Measurements from ENCODE around the gene KCNK6.

KCNK6 gene

DNA sequence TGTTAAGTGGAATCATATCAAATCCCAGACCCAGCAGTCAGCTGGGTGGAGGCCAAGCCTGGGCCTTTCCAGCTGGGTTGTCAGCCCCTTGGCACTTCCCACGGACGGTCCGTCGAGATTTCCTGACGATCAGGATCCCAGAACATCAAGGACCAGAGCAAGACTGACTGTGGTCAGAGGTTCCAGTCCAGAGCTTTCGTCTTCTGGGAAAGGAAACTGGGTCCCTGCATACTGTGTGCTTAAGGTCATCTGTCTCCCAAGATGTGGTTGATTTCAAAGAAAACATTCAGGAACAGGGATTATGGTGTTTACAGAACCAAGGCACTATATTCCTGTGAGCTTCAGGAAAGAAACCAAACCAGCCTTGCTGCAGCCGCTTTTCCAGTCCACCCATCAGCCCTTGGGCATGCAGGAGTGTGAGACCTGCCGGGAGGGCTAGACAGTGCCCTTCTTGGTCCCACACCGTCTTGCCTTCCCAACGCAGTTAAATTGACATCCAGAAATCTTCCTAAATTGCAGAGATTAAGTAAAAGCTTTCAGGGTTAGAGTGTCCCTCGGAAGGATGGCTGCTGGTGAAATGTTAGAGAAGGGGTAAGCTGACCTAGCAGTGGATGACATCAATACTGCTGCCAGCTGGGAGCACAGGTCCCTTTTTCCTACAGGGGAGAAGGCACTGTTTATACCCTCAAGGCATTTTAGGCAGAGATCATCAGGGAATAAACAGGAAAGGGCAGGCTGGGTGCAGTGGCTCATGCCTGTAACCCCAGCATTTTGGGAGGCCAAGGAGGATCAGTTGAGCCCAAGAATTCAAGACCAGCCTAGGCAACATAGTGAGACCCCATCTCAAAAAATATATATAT lies 20.6 kb upstream of the KCNK6 start:
- no peak for DNase-seq

DNA sequence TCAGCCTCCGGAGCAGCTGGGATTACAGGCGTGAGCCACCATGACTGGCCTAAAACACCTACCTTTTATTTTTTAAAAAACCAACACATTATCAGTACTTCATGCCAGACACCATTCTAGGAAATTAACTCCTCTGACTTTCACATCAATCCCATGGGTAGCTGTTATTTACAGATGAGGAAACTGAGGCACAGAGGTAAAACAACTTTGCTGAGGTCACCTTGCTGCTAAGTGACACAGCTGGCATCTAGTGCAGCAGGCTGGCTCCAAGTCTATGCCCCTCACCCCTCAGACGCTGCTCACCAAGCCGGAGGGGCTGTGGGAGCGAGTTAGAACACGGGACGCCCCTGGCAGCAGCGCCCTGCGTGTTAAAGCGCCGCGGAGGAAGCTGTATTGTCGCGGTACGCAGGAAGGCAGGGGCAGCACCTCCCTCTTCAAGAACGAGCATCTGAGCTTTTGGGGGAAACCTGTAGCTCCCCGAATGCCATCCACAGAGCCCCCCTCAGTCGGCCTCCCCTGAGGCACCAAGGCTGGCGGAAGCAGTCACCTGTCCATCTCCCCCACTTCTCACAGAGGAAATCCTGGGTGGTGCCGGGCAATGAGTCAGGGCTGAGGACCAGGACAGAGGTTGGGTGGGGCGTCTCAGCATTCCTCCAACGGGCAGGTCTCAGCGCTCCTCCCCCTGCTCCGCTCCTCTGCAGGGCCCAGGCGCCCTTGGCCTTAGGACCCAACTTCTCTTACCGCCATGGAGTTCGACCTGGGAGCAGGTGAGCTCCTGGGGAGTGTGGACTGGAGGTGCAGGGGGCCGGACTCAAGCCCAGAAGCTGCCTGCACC lies 15.9 kb upstream of the KCNK6 start, which contains the start of gene C19orf33:
C19orf33 (plus strand) TSS at position 735 of the 835 bp plus-strand sequence; CDS start at position 746, 11 bp downstream.
- no peak for DNase-seq

DNA sequence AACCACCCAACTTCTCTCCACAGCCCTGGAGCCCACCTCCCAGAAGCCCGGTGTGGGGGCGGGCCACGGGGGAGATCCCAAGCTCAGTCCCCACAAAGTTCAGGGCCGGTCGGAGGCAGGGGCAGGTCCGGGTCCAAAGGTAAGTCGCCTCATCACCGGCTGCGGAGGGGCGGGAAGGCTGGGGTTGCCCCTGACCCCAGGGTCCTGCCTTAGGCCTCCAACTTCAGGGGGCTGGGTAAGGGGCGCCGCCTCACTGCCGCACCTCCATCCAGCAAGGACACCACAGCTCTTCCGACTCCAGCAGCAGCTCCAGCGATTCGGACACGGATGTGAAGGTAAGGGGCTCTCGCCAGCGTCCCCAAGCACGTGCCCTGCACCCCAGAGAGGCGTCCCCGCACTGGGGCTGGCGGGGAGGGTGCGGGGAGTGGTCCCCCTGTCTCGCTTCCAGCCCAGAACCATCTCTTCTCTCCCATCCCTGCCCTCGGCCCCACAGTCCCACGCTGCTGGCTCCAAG lies 15.2 kb upstream of the KCNK6 start:
- DNase-seq = no peak

DNA sequence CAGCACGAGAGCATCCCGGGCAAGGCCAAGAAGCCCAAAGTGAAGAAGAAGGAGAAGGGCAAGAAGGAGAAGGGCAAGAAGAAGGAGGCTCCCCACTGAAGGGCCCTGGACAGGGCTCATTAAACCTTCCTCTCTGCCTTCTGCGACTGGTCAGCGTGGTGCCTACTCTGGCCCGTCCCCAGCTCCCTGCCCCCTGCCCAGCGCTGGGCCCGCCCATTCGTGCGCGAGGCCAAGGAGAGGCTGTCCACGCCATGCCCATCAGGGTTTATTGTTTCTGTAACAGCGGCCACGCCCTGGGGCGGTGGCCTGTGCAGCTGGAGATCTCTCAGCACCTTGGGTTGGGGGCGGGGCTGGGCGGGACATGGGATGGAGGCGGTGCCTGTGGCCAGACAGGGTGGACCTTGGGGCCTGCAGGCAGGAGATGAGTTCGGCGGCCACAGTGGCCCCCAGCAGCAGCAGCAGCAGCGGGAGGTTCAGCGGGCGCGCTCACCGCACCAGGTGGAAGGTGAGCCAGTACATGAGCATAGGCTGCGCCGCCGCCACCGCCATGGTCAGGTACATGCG lies 14.7 kb upstream of the KCNK6 start:
- peak; percentile 23 to 78 (median 36) for DNase-seq

DNA sequence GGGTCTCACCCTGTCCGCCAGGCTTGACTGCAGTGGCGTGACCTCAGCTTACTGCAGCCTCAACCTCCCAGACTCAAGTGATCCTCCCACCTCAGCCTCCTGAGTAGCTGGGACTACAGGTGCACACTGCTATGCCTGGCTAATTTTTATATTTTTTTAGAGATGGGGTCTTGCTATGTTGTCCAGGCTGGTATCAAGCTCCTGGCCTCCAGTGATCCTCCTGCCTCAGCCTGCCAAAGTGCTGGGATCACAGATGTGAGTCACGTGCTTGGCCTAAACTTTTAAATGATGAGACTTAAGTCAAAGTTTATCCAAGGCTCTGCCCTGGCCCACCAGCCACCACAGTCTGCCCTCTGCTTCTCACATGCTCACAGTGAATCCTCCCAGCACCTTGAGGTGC lies 13.4 kb upstream of the KCNK6 start:
- DNase-seq = no peak

DNA sequence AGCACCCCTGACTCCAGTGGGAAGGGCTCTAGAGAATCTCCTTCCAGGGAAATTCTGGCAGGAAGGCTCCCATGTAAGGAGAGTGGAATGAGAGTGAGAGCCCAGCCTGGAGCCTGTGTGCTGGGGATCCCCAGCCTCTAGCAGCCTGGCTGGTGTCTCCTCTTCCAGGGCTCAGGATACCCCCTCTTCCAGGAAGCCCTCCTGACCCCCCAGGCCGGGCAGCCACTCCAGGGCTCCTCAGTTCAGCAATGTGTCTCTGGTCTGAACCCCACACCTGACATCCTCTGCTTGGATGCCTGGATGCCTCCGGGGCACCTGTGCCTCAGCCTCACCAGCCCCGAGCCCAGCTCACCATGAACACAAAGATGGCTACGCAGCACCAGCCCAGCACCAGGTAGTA lies 12.6 kb upstream of the KCNK6 start:
- DNase-seq = no peak

DNA sequence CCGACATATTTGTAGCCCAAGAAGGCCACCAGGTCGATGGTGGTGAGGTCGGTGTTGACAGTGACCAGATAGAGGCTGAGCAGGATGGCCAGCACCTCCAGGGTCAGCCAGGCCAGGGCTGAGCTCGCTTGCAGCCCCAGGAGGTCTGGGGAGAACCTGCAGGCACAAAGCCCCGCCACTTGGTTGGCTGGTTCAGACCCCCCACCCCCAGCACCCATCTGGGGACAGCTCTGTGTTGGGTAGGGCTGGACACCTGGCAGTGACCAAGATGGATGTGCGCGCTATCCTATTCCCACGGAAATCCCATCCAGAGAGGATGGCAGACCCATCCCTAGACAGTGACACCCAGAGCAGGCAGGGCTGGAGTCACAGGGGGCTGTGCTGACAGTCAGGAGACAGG lies 12.0 kb upstream of the KCNK6 start:
- DNase-seq = no peak

DNA sequence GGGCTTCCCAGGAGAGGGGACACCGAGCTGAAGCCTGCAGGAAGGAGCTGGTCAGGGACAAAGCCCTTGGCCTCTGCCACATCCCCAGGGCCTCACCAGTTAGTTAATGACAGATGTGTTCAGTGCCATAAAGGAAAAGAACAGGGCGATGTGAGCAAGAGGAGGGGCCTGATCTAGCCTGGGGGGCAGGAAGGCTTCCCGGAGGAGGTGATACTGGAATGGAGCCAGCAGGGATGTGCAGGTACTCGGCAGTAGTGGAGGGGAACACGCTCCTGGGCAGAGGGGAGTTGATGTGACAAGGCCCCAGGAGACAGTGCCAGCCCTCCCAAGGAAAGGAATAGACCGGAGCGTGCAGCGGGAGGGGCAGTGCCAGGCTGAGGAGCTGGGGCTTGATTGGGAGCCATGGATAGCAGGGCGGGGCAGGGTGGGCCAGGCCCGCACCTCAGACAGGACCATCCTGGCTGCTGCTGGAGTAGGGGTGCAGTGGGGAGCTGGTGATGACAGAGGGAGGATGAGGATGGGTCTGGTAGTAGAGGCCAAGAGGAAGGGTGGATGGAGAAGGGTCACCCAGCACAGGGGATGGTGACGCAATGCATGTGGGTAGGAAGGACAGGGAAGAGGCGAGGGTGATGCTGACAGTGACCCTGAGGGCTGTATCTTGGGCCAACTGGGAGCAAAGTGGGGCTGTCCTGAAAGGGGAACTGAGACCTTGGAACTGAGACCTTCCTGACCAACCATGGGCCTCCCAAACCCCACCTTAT lies 11.5 kb upstream of the KCNK6 start:
- no peak for DNase-seq

DNA sequence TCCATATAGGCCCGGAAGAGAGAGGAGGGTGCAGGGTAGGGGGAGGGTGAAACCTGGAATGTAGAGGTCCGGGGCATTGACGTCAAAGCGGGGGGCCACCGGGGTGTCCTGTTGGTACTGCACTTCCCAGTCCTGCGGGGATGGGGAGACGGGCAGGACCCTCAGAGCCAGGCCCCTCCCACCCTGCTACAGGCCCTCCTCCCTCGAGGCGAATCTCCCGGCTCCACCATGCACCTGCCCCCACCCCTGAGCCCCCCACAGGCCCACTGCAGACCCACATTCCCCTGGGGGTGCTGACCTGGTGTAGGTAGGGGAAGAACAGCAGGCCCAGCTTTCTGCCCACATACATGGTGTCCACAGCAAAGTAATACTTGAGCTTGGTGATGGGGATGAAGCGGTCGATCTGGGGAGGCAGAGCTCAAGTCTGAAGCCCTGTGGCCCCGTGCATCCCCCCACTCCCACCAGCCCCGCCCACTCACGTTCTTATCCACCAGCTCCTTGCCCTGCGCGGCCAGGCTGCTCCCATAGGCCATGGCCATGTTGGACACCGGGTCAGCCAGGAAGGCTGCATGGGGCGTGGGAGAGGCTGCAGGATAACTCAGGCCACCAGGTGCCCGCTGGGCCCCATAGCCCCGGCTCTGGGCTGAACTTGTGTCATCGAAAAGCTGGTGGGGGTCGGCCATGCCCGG lies 10.6 kb upstream of the KCNK6 start:
- no peak for DNase-seq

DNA sequence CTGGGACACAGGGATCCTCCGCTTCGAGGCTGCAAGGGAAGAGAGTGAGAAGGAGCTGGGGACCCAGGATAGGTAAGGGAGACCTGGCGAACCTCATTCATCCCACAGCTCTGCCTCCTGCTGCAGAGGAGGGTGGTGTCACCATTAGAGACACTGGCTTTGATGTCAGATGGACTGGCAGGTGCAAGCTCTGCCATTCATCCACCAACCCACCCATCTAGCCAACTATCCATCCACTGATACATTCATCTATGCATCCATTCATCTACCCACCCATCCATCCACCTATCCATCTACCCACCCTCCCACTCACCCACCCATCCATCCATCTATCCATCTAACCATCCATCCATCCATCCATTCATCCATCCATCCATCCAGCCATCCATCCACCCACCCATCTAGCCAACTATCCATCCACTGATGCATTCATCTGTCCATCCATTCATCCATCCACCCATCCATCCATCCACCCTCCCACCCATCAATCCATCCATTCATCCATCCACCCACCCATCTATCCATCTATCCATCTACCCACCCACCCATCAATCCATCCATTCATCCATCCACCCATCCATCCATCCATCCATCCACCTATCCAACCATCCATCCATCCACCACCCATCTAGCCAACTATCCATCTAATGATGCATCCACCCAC lies 9.9 kb upstream of the KCNK6 start:
- no peak for DNase-seq

DNA sequence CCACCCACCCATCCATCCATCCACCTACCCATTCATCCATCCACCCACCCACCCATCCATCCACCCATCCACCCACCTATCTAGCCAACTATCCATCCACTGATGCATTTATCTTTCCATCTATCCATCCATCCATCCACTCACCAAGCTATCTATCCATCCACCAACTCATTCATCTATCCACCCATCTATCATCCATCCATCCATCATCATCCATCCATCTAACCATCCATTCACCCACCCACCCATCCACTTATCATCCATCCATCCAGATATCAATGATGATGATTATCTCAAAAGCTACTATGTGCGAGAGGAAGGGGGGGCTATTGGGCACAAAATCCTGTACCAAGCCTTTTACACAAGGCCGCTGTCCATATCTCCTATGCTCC lies 9.4 kb upstream of the KCNK6 start:
- DNase-seq = no peak

DNA sequence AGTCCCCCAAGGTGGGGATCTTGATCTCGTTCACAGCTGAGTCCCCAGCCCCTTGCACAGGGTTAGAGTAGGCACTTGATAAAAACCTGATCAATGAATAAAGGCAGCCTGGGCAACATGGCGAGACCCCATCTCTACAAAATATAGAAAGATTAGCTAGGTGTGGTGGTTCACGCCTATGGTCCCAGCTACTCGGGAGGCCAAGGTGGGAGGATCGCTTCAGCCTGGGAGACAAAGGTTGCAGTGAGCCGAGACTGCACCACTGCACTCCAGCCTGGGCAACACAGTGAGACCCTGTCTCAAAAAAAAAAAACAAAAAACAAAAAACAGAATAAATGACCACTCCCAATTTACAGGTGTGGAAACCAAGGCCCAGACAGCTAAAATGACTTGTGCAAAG lies 8.7 kb upstream of the KCNK6 start:
- DNase-seq = no peak

DNA sequence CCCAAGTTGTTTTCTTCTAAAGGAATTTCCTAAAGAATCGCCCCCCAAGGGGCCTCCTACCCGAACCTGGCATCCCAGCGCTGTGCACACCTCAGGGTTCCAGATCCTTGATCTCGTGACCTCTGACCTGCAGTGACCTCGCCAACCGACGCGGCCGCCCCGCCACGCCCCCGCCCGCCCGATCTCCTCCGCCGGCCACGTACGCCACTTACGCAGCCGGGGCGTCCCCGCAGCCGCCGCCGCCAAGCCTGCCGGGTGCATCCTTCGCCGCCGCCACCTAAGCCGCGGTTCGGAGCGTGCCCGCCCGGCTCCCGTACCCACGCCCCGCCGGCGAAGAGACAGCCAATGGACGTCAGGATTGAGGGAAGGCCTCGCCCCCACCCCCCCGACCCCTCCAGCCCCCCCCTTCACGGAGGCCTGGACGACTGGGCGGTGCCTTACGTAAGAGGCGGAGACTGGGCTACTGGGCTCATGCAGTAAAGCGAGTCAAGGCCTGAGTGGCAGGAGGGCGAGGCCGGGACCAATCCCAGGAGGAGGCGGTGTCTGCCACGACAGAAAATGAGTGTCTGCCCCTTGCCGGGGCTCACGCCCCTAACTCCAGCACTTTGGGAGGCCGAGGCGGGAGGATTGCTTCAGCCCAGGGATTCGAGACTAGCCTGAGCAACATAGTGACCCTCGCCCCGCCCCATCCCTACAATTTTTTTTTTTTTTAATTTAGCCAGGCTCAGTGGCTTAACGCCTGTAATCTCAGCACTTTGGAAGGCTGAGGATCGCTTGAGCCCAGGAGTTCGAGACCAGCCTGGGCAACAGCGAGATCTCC lies 3.8 kb upstream of the KCNK6 start, which contains the start of gene YIF1B:
YIF1B (minus strand) TSS at position 291 of the 820 bp plus-strand sequence; CDS start at position 261, 30 bp downstream.
- DNase-seq = peak; percentile 93 to 98 (median 97)

DNA sequence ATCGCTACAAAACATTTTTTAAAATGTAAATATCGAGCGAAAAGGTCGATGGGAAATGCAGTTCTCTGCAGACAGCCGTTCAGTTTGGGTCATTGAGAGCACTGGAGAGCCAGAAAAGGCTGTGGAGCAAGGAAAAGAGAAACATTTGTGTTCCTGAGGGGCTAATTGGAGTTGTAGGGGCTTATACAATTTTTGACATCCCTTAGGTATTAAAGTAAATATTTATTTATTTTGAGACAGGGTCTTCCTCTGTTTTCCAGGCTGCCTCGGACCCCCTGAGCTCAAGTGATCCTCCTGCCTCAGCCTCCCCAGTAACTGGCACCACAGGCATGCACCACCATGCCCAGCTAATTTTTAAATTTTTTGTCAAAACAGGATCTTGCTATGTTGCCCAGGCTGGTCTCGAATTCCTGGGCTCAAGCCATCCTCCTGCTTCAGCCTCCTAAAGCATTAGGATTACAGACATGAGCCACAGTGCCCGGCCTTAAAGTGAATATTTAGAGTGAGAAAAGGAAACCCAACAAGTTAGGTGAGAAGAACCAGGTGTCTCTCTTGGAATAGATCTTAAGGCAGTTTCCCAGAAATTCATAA lies 3.1 kb upstream of the KCNK6 start:
- DNase-seq = no peak

DNA sequence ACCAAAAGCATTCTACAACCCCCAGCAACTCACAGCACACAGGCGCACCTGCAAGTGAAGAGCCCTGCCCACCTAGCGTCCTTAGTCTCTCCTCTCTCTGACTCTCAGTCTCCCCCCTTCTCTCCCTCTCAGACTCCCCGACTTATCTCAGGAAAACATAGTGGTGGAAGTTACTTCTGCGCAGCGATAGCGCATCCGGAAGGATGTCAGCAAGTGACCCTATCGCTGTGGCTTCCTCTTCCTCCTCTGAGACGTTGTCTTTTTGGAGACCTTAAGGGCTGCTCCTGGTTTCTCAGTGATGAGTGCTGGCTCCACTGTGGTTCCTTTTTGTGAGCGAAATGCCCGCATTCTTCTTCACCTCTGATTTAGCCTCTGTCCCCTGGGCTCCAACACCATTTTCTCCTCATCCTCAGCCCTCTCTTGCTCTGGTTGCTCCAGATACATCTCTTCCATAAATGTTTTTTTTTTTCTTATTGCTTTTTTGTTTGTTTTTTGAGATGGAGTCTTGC lies 2.5 kb upstream of the KCNK6 start:
- no peak for DNase-seq

DNA sequence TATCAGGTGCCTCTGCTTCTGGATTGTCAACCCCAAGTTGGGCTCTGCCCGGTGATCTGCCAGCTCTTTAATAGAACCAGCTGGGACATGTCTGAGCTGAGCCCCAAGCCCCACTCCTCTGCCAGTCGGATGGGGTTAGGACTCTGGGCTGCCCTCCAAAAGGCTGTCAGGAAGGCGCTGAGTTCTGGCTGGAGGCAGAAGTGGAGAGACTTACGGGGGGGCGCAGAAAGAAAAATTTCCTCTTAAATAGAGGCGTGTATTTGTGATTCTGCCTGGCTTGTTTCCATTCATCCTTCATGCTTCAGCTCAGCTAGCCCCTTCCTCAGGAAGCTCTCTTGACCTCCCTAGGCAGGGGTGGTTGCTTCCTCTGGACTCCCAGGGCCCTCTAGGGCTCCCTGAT lies 985 bp upstream of the KCNK6 start:
- DNase-seq = no peak

DNA sequence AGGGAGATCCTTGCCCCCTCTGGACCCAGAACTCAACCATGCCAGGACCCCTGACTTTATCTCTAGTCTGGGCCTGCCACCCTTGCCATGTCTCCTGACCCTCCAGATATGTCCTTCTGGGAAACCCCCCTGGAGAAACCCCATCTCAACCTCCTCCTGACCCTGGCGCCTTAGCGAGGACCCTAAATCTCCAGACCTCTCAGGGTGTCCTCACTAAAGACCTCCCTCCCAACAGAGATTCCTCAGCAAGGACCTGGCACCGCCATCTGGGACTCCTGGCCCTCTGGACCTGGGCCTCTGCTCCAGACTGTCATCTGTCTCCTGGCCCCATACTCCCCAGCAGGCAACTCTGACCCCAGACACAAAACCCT lies 1.3 kb downstream of the KCNK6 start:
- no peak for DNase-seq

DNA sequence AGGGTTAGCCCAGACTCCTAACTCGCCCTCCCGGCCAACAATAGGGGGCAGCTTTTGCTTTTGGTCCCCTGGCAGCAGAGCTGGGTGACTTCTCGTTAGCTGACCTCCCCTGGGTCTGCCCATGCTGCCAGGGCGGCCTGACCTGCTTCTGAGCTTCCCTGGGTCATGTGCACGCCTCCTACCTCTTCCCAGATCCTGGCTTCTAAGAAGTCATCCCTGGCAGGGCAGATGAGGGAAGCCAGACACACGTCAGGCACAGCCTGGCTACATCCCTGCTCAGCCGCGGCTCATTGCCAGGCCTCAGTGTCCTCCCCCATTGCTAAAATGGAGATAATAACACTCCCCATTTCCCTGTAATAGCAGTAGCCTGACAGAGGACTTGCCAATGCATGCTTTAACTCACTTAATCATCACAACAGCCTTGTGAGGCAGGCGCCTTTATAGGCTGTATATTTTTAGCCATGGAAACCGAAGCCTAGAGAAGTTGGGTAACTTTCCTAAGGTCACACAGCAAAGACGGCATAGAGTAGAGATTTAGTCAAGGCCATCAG lies 2.1 kb downstream of the KCNK6 start:
- DNase-seq = no peak

DNA sequence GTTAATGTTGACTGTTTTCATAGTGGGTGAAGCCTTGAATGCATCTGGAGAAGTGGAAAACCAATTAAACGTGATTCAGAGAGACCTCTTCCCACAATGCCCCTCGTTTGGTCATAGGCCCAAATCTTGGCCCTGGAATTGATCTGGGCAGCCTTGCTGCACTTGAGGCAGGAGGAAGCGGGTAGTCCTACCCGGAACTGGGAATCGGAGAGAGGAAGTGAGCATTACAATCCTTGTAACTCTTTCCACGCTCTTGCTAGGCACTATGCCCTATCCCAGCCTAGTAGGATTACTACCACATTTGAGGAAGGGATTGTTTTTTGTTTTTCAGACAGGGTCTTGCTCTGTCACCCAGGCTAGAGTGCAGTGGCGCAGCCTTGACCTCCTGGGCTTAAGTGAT lies 3.6 kb downstream of the KCNK6 start:
- DNase-seq = no peak

DNA sequence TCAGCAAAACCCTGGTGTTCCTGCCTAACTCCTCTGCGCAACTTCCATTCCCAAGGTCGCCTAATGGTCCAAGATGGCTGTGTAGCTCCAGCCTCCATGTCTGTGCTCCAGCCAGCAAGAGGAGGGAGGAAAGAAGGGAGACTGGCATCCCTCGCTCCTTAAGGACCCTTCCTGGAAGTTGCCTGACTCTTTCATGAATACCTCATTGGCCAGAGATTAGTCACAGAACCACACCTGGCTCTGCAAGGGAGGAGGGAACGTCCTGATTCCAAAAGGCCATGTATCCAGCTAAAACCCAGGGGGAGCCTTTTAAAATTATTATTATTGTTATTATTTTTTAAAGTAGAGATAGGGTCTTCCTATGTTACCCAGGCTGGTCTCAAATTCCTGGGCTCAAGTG lies 4.8 kb downstream of the KCNK6 start:
- DNase-seq = no peak

Measured in NCI-H1417 (cell line).